Stimulated activated CD8-positive, alpha-beta memory T cell treated with anti-CD3 and anti-CD28 coated beads, Interleukin-15, amount 100 ng/mL, for 24 hours (primary cell): Measurements from ENCODE around the gene NBPF3.
"Not testable (repeated sequence)": the region's sequence is repeated elsewhere in the genome, so short reads cannot be mapped to it uniquely, and the experiment has no call there.

ENCODE experiments used
- DNase-seq: peaks from one replicate; pipeline ENCODE4 v3.0.0-alpha.2; 2020; ENCODE audit warnings: low read depth

The NBPF3 gene, protein sequence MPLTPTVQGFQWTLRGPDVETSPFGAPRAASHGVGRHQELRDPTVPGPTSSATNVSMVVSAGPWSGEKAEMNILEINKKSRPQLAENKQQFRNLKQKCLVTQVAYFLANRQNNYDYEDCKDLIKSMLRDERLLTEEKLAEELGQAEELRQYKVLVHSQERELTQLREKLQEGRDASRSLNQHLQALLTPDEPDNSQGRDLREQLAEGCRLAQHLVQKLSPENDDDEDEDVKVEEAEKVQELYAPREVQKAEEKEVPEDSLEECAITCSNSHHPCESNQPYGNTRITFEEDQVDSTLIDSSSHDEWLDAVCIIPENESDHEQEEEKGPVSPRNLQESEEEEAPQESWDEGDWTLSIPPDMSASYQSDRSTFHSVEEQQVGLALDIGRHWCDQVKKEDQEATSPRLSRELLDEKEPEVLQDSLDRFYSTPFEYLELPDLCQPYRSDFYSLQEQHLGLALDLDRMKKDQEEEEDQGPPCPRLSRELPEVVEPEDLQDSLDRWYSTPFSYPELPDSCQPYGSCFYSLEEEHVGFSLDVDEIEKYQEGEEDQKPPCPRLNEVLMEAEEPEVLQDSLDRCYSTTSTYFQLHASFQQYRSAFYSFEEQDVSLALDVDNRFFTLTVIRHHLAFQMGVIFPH

DNA sequence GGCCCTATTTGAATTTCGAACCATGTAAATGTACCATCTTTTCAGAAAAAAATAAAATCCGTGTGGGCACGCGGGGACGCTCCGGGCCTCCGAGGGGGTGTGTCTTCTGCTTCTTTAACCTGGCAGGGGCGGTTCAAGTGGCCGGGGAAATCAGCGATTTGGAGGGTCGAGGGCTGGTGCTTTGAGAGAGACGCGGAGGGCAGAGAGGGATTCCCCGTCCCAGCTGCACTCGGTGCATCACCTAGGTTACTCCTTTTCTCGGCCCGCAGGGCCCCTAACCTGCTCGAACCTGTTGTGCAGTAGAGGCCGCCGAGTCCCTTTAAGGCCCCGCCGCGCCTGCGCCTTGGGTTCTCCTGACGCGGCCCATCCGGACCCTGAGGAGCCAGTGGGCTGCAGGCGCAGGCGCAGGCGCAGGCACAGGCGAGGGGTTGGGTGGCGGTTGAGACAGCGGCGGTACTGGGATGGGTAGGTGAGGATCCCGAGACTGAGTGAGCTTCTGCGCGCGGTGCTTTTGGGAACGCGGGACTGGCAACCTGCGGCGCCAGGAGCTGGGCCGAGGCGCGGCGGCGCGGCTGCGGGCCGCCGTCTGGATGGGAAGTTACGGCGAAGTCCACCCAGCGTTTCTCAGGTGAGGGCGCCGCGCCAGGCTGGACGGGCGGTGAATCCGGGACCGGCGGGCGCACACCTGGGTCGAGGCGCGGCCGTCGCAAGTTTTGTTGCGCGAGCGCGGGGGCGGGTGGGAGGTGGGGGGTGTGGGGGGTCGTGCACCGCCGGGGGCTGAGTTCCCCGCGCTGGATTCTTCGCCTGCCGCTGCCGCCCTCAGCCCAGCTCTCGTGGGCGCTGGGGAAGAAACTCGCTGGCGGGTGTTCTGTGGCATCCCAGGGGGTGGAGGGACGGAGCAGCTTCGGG lies at the start of gene NBPF3:
Gene NBPF3, plus strand, starts transcription at position 417 of the 909 bp plus-strand sequence. CDS start 4,950 bp downstream, outside the sequence.
- peak; percentile 64 for DNase-seq

DNA sequence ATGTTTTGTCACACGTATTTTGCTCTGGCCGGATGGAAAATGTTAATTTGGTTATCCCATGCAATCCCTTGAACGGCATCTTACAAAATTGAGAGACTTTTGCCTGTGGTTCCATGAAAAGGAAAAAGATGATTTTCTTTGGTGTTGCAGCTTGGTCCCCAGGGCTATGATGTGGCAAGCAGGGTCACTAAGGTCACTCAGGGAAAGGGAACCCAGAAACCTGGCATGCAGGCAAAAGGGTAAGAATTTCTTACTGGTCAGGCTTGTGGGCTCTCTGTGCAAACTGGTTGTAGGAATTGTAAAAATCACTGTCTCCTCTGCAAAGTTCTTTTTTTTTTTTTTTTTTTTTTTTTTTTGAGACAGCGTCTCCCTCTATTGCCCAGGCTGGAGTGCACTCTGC lies 48.4 kb upstream of the NBPF3 start:
- DNase-seq, result no peak

DNA sequence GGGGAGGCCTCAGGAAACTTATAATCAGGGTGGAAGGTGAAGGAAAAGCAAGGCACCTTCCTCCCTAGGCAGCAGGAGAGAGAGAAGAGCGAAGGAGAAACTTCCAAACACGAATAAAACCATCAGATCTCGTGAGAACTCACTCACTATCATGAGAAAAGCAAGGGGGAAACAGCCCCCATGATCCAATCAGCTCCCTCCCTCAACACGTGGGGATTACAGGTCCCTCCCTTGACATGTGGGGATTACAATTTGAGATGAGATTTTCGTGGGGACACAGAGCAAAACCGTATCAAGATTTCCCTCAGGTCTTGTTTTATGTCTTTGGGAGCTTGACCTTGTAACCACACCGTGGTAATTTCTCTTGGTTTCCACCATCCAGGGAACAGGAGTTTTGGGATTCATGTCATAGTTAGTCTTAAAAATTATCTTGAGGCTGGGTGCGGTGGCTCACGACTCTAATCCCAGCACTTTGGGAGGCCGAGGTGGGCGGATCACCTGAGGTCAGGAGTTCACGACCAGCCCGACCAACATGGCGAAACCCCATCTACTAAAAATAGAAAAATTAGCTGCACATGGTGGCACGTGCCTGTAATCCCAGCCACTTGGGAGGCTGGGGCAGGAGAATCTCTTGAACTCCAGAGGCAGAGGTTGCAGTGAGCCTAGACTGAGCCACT lies 47.2 kb upstream of the NBPF3 start:
- DNase-seq, result no peak

DNA sequence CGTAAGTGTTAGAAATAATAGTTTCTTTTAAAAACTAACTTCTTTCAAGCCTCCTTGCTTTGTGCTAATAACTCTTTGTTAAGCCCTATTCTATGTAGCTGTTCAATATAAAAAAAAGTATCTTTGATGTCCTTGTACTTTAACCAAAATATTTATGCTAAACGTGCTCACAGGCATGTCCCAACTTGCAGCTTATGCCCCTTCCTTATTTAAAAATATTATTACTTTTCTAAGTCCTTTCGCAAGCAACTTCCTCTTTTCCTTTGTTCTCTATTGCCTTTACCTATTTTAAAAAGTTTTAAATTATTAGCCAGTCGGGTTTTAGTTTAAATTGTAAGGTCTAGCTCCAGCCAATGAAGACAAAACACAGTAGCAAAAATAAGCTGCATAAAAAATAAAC lies 43.4 kb upstream of the NBPF3 start:
- no peak for DNase-seq

DNA sequence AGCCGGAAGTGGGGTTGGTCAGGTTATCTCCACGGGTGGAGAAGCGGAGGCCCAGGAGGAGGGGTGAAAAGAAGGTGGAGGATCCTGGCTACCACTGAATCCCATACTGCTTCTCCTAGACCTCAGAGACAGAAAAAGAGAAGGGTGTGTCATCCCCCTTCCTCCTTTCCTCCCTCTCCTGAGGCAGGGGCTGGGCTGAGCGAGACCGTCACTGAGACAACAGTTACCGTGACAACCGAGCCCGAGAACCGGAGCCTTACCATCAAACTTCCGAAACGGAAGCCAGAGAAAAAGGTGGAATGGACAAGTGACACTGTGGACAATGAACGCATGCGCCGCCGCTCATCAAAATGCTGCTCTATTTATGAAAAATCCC lies 42.1 kb upstream of the NBPF3 start:
- DNase-seq, result no peak

DNA sequence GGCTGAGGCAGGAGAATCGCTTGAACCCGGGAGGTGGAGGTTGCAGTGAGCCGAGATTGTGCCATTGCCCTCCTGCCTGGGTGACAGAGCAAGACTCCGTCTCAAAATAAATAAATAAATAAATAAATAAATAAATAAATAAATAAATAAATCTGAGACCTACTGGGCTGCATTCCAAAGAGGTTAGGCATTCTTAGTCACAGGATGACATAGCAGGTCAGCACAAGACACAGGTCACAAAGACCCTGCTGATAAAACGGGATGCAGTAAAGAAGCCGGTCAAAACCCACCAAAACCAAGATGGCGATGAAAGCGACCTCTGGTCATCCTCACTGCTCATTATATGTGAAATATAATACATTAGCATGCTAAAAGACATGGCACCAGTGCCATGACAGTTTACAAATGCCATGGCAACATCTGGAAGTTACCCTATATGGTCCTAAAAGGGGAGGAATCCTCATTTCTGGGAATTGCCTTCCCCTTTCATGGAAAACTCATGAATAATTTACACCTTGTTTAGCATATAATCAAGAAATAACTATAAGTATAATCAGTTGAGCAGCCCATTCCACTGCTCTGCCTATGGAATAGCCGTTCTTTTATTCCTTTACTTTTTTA lies 38.1 kb upstream of the NBPF3 start:
- not testable (repeated sequence) for DNase-seq

DNA sequence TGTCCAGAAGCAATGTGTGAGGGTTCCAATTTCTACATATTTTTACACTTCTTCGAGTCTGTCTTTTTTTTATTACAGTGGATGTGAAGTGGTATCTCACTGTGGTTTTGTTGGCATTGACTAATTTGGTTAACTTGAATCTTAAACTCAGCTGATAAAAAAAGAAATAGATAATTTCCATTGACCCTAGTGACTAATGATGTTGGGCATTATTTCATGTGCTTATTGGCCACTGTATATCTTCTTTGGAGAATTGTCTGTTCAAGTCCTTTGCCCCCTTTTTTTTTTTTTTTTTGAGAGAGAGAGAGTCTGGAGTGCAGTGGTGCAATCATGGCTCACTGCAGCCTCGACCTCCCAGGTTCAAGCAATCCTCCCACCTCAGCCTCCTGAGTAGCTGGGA lies 33.3 kb upstream of the NBPF3 start:
- DNase-seq, result no peak

DNA sequence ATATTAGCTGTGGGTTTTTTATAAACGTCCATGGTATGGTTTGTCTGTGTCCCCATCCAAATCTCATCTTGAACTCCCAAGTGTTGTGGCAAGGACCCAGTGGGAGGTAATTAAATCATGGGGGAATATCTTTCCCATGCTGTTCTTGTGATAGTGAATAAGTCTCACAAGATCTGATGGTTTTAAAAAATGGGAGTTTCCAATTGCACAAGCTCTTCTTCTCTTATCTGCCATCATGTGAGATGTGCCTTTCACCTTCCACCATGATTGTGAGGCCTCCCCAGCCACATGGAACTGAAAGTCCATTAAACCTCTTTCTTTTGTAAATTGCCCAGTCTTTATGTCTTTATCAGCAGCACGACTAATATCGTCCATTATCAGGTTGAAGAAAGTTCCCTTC lies 30.0 kb upstream of the NBPF3 start:
- not testable (repeated sequence) for DNase-seq

DNA sequence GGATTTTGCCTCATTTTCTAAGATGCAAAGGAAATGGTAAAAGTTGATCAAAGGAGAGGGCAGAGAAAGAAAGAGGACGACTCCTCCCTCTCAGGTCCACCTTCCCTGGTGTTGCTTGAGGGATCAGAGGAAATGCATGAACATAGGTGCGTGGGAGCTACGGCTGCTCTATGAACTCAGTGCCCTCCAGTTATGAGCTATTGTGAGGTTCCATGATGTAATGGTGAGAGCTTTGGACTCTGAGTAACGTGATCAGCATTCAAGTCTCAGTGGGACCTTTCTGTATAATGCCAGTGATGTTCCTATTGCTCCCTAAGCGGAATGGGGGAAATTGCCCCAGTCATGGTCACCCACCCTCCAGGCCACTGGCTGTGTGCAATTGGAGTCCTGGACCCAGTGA lies 25.9 kb upstream of the NBPF3 start:
- no peak for DNase-seq

DNA sequence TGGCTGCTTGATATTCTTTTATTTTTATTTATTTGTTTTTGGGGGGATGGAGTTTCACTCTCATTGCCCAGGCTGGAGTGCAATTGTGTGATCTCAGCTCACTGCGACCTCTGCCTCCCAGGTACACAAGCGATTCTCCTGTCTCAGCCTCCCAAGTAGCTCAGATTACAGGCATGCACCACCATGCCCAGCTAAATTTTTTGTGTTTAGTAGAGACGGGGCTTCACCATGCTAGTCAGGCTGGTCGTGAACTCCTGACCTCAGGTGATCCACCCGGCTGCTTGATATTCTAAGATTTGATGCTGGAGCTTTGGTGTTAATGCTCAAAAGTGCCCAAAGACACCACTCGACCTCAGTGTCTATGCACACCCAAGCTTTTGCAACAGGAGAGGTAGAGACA lies 19.6 kb upstream of the NBPF3 start:
- DNase-seq, result not testable (repeated sequence)

DNA sequence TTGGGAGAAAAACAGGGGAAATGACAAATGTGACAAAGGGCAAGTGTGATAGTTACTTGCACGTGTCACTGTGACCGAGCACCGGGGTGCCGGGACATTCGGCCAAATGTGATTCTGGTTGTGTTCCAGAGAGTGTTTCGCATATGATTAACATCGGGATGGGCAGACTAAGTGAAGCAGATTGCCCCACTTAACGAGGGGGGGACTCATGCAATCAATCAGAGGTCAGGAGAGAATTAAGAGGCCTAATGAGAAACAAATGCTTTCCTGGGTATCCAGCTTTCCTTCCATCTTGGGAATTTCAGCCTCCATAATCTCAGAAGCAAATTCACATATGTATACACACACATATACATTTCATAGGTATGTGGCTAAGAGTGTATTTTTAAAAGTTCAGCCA lies 18.6 kb upstream of the NBPF3 start:
- DNase-seq, result not testable (repeated sequence)

DNA sequence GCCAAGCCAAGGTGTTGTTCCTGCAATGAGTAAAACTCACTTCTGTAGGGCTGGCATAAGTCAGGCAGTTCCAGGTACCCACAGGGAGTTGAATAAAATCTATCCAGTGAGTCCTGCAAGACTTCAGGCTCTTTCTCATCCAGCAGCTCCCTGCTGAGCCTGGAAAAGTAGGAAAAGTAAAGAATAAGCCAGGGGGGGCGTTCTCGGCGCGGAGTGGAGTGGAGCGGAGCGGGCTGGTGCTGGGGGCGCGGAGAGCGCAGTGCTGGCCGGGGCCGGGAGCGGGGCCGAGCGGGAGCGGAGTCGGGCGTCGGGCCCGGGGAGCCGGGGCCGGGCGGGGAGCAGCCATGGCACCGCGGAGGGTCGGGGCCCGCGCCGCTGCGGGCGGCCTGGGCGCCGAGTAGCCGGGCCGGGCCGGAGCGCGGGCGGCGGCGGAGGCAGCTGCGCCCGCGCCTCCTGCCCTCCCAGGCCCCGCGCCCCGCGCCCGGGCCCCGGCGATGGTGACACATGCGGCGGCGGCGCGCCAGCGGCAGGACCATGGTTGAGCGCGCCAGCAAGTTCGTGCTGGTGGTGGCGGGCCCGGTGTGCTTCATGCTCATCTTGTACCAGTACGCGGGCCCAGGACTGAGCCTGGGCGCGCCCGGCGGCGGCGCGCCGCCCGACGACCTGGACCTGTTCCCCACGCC lies 12.0 kb upstream of the NBPF3 start:
- not testable (repeated sequence) for DNase-seq

DNA sequence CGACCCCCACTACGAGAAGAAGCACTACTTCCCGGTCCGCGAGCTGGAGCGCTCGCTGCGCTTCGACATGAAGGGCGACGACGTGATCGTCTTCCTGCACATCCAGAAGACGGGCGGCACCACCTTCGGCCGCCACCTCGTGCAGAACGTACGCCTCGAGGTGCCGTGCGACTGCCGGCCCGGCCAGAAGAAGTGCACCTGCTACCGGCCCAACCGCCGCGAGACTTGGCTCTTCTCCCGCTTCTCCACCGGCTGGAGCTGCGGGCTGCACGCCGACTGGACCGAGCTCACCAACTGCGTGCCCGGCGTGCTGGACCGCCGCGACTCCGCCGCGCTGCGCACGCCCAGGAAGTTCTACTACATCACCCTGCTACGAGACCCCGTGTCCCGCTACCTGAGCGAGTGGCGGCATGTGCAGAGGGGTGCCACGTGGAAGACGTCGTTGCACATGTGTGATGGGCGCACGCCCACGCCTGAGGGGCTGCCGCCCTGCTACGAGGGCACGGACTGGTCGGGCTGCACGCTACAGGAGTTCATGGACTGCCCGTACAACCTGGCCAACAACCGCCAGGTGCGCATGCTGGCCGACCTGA lies 11.4 kb upstream of the NBPF3 start:
- not testable (repeated sequence) for DNase-seq

DNA sequence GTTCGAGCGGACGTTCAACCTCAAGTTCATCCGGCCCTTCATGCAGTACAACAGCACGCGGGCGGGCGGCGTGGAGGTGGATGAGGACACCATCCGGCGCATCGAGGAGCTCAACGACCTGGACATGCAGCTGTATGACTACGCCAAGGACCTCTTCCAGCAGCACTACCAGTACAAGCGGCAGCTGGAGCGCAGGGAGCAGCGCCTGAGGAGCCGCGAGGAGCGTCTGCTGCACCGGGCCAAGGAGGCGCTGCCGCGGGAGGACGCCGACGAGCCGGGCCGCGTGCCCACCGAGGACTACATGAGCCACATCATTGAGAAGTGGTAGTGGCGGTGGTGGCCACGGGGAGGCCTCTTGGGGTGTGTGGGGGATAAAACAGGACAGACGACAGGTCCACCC lies 10.7 kb upstream of the NBPF3 start:
- DNase-seq, result not testable (repeated sequence)

DNA sequence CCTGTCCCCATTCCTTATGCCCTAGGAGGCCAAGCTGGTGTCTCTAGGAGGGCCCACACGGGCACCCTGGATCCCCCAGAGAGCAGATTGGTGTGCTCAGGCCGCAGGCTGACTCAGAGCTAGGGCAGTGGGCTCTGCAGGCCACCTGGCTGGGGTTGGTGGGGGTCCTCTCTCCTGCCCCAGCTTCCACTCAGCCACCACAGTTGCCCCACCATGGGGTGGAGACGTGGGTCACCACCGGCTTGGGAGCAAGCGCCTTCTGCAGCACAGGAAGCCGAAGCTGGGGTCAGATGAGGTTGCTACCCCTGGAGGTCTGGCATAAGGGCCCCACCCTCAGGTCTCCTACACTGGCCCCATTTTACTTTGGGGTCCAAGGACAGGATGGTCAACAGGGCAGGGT lies 9.1 kb upstream of the NBPF3 start:
- DNase-seq, result not testable (repeated sequence)

DNA sequence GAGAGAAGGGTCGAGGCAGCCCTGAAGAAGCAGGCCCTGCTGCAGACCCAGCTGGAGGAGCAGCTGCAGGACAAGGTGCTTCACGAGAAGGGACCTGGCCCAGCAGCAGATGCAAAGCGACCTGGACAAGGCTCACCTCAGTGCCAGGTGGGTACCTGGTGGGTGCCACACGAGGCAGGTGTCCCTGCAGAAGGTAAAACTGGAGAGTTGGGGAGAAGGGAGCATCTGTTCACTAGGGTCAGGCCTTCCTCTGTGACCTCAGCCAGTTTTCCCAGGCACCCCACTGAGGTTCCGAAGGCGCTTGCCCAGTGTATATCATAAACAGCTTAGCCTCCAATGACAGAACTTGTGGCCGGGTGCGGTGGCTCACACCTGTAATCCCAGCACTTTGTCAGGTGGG lies 5.5 kb upstream of the NBPF3 start:
- no peak for DNase-seq

DNA sequence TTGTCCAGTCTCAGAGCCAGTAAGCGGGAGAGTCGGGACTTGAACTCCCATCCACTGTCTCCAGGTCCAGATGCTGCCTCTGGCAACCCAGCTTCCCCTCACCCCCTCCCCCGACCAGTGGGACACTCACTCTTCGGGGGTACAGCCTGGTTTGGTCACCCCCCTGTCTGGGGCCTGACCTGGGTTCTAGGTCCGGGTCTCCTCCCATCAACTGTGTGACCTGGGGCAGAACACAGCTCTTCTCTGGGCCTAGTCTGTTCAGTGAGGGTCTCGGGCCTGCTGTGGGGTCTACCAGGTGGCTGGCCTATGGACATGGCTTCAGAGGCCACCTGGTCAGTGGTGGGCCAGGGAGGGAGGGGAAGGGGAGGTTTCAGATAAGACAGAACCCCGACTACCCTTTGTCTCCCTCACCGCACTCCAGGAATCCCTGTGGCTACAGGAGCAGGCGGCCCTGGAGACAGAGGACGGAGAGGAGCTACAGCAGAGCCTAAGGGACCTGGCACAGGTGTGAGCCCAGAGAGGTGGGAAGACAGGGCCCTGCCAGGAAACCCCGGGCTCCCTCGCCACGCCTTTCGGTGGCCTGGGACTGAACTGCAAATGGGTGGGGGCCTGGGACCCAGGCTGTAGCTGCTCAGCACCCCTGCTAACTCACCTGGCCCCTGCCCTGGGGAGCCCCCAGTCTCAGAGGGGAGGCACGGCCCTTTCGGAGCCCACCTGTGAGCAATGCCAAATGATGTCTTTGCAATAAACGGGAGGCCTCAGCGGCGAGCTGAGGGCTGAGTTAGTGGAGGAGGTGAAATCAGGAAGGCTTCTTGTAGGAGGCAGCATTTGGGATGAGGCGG lies 4.1 kb upstream of the NBPF3 start:
- no peak for DNase-seq

DNA sequence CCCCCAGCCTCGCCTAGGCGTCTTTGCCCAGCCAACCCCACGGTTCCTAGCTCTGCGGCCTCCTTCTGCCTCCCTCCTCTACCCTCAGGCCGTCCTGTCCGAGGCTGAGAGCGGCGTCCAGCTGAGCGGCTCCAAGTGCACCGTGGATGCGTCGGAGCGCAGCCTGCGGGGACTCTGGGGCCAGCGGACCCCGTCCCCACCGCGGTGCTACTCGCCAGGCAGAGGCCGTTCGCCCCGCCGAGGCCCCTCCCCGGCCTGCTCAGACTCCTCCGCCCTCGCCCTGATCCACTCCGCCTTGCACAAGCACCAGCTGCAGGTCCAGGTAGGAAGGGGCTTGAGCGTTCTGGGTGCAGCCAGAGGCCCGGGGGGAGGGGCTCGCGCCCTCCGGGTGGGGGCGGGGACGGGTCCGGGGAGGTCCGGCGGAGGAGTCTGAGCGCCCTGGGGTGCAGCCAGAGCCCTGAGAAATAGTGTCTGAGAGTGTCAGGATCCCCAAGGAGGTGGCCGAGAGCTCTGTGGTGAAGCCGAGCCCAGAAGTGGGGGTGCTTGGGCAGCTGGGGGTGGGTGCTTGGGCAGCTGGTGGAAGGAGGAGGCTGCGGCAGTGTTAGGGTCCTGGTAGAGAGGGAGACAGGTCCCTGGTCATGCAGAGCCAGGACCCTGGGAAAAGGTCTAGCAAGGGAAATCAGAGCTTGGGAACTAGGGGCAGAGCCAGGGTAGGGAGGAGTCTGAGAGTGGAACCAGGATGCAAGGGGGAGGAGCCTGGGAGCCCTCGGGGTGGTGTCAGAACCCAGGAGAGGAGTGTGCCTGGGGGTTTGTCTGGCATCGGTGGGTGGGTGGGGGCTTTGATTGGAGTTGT lies 3.2 kb upstream of the NBPF3 start:
- no peak for DNase-seq

DNA sequence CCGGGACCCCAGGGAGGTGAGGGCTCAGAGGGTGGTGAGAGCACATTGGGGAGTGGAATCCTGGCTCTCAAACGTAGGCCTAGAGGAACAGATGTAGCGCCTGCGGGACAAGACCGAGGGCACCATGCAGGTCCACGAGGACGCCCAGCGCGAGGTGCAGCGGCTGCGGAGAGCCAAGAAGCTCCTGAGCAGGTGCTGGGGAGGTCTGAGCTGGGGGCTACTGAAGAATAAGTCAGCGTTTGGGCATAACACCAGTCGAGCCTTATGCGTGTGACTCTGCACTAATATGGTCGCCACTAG lies 2.6 kb upstream of the NBPF3 start:
- DNase-seq, result no peak
